NCI-H510A treated with DMSO at 0.1 percent for 48 hours (cell line): ENCODE measurements around the gene TRUB2.
"Not testable (repeated sequence)": the region's sequence is repeated elsewhere in the genome, so short reads cannot be mapped to it uniquely, and the experiment has no call there.

ENCODE experiments used
- DNase-seq: peaks from one replicate; lab custom pipeline; 2025; lab: John Stamatoyannopoulos, UW

Gene TRUB2

GRCh38 chr9:128298535-128299482 is 23.4 kb downstream of the TRUB2 start:
- DNase-seq, result no peak

- no peak for DNase-seq
Observed at GRCh38 chr9:128297221-128297773, 24.9 kb downstream of the TRUB2 start.

- no peak for DNase-seq
Observed at GRCh38 chr9:128296340-128297220, 25.7 kb downstream of the TRUB2 start.

- DNase-seq, result no peak
Observed at GRCh38 chr9:128294142-128294541, 28.1 kb downstream of the TRUB2 start.

GRCh38 chr9:128293091-128293490 is 29.2 kb downstream of the TRUB2 start:
- no peak for DNase-seq

GRCh38 chr9:128292009-128292408 is 30.2 kb downstream of the TRUB2 start:
- no peak for DNase-seq

GRCh38 chr9:128288273-128289004 is 33.8 kb downstream of the TRUB2 start:
- no peak for DNase-seq

- DNase-seq, result no peak
Observed at GRCh38 chr9:128286440-128286839, 35.8 kb downstream of the TRUB2 start.

GRCh38 chr9:128285033-128285784 is 37.0 kb downstream of the TRUB2 start:
- DNase-seq, result no peak

GRCh38 chr9:128282500-128282899 is 39.7 kb downstream of the TRUB2 start:
- no peak for DNase-seq

GRCh38 chr9:128280084-128280622 is 42.1 kb downstream of the TRUB2 start:
- DNase-seq, result no peak

- not testable (repeated sequence) for DNase-seq
Observed at GRCh38 chr9:128279088-128280073, 42.9 kb downstream of the TRUB2 start.

GRCh38 chr9:128276574-128277270 is 45.5 kb downstream of the TRUB2 start:
- DNase-seq, result peak; percentile 43

GRCh38 chr9:128276008-128276573 is 46.2 kb downstream of the TRUB2 start, which contains the start of gene SWI5:
Gene SWI5 (plus strand): TSS chr9:128276276.
- peak; percentile 99 for DNase-seq

- DNase-seq, result no peak
Observed at GRCh38 chr9:128275198-128276007, 46.8 kb downstream of the TRUB2 start, which contains the start of gene GOLGA2. Gene GOLGA2 (minus strand): TSS chr9:128276007. CDS start chr9:128275976, 31 bp downstream.

- no peak for DNase-seq
Observed at GRCh38 chr9:128274245-128274644, 48.0 kb downstream of the TRUB2 start.

- no peak for DNase-seq
Observed at GRCh38 chr9:128271512-128271911, 50.7 kb downstream of the TRUB2 start.
